Stimulated activated CD4-positive, alpha-beta T cell treated with anti-CD3 and anti-CD28 coated beads, Interleukin-2, amount 100 ng/mL, for 48 hours (primary cell): ENCODE data around the gene OSMR.

ENCODE experiments used
- DNase-seq, 2 donors: peaks; one replicate each; pipeline ENCODE4 v3.0.0-alpha.2; 2020

Gene OSMR

GRCh38 chr5:38845526-38846378 lies at the start of gene OSMR:
TSS of gene OSMR (plus strand) at chr5:38846012. CDS start at chr5:38869045, 23,033 bp downstream.
- peak in 1 of 2 donors; percentile 23 for DNase-seq

GRCh38 chr5:38796742-38797108 lies 49.1 kb upstream of the OSMR start:
- no peak for DNase-seq

- DNase-seq: no peak
Observed at GRCh38 chr5:38797838-38798237, 48.0 kb upstream of the OSMR start.

- no peak for DNase-seq
Observed at GRCh38 chr5:38799556-38800377, 46.0 kb upstream of the OSMR start.

DNA sequence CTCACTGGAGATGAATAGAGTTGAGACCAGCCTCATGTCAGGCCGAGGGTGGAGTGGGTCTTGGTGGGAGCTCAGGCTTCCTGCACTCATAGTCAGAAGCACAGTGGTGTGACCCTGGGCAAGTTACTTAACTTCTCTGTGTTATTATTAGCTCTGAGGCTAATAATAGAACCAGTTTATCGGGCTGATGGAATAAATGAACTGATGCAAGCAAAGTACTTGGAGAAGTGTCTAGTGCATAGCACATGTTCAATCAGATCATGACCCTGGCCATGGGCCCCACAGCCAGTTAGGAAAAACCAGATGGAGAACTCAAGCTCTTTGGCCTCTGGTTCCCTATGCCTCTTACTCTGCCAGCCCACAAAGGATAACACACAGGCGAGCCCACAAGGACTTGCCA lies 45.3 kb upstream of the OSMR start:
- DNase-seq: no peak

DNA sequence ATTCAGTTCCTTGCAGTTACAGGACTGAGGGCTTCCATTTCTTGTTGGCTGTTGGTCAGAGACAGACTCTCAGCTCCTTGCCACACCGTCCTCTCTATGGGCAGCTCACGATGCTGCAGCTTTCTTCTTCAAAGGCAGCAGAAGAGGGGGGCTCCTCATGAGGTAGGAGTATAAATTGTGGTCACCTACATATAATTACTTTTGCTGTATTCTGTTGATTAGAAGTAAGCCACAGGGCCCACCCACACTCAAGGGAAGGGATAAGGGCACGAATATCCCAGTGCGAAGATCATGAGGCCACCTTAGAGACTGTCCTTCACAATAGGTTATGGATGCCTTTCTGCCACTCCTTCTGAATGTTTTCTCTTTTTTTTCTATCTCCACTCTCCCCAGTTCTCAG lies 43.7 kb upstream of the OSMR start:
- DNase-seq: no peak

- no peak for DNase-seq
Observed at GRCh38 chr5:38803246-38803645, 42.6 kb upstream of the OSMR start.

DNA sequence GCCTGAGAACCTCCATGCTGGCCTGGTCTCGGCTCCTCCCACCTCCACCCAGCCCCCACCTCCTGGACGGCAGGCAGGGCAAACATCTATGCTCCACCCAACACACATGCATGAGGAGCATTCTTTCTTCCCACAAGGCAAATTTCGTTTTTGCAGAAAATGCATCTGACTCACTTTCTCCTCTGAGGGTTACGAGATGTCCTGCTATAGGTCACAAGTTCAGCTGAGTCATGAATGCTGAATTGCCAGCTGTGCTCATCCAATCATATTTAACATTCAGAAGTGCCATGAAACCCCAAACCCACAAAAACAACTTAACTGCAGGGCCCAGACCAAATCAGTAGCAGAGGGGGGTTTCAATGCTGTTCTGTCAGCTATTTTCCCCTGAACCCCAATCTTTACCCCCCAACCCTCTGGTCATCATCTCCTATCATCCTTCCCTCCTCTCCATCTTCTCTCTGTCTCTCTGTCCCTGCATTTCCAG lies 39.0 kb upstream of the OSMR start:
- no peak for DNase-seq

- no peak for DNase-seq
Observed at GRCh38 chr5:38807570-38808483, 38.0 kb upstream of the OSMR start.

DNA sequence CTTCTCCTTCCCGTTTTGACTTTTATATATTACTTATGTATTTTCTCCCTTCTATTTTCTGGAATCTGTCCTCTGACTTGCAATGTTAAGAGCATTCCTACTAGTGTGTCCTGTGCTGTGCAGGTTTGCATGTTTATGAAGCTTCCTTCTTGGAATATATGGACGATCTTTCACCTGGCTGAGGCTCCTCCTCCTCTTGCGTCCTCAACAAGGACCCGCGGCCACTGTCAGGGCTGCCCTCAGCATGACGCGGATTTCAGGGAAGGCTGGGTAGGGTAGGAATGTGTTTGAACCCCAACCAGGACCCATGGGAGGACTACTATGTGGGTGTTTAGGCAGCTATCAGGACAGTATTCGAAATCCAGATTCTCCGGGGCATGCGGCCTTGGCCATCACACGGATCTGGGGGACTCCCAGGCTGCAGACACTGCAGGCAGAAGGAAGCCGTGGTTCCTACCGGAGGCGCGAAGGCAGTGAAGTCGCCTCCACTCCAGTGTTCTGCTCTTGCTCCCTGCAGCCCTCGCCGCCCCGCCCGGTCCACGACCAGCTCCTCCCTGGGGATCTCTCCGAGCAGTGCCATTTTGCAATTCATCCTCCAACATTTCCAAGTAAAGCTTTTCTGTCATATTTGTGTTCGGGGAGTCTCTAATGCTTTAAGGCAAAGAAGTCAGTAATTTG lies 37.0 kb upstream of the OSMR start:
- no peak for DNase-seq

- peak; percentile 48 to 52 for DNase-seq
Observed at GRCh38 chr5:38809388-38810359, 36.1 kb upstream of the OSMR start.

GRCh38 chr5:38814879-38815278 lies 30.9 kb upstream of the OSMR start:
- DNase-seq: no peak

- no peak for DNase-seq
Observed at GRCh38 chr5:38816083-38817030, 29.5 kb upstream of the OSMR start.

DNA sequence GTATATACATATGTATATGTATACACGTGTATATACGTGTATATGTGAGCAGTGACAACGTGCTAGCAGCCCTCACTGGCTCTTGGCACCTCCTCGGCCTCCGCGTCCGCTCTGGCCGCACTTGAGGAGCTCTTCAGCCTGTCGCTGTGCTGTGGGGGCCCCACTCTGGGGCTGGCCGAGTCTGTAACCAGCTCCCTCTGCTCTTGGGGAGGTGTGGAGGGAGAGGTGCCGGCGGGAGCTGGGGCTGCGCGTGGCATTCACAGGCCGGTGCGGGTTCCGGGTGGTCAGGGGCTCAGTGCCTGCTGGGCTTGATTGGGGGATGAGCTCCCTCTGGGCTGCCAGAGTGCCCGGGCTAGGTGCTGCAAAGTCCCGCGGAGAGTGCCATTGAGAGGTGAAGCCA lies 24.1 kb upstream of the OSMR start:
- DNase-seq: no peak

- DNase-seq: no peak
Observed at GRCh38 chr5:38823503-38823902, 22.3 kb upstream of the OSMR start.

- no peak for DNase-seq
Observed at GRCh38 chr5:38824821-38825220, 21.0 kb upstream of the OSMR start.

GRCh38 chr5:38825494-38825893 lies 20.3 kb upstream of the OSMR start:
- DNase-seq: no peak

GRCh38 chr5:38827525-38827924 lies 18.3 kb upstream of the OSMR start:
- no peak for DNase-seq

GRCh38 chr5:38830521-38831051 lies 15.2 kb upstream of the OSMR start:
- no peak for DNase-seq

GRCh38 chr5:38831117-38831516 lies 14.7 kb upstream of the OSMR start:
- DNase-seq: no peak
